IMR-90 (cell line): ENCODE data around the gene RAB31. TPM values are rescaled to one million over a fixed set of nuclear protein-coding genes. Genes with fewer than 3 reads are reported as not detected.

Experiments
- ATAC-seq: fragments of 200-7000 bp; cut with Tn5 transposase; 2 replicates; pipeline ENCODE4 v1.9.1; 2020; ENCODE audit warnings: low read depth, mild to moderate bottlenecking, moderate library complexity
- BruUV-seq: library from RNA; stranded (reverse); fragments of 400-500 nt; replicated peaks from 2 replicates; lab custom pipeline; 2021; lab: Mats Ljungman, UMichigan
- CTCF ChIA-PET: fragments of 300-600 bp; formaldehyde crosslinking; extraction: SDS; loops from one replicate; lab custom pipeline; 2021; ENCODE audit warnings: antibody characterized with exemption; lab: Yijun Ruan, JAX
- POLR2A ChIA-PET: fragments of 300-600 bp; sonication (Branson Sonifier 250); formaldehyde crosslinking; loops from one replicate; lab custom pipeline; 2022; ENCODE audit warnings: antibody characterized with exemption; ENCODE audit not compliant: unreplicated experiment; lab: Charles Lee
- DNase-seq: peaks from one replicate; pipeline ENCODE4 v3.0.0; 2013
- H2AFZ ChIP-seq: replicated peaks from 2 replicates; pipeline ENCODE3; 2013; ENCODE audit warnings: low read length, mild to moderate bottlenecking; ENCODE audit not compliant: poor library complexity
- H2AK5ac ChIP-seq: 2 replicates; pipeline ENCODE4 v1.6.1; 2013; ENCODE audit warnings: low read depth, low read length, inconsistent platforms
- H2AK9ac ChIP-seq: replicated peaks from 2 replicates; pipeline ENCODE3; 2013; ENCODE audit warnings: mild to moderate bottlenecking, low read depth, low read length, moderate library complexity; ENCODE audit not compliant: poor library complexity
- H2BK120ac ChIP-seq: 2 replicates; pipeline ENCODE4 v1.6.1; 2013; ENCODE audit warnings: low read depth, low read length, inconsistent platforms
- H2BK15ac ChIP-seq: 3 replicates; pipeline ENCODE4 v1.6.1; 2013; ENCODE audit warnings: low read depth, low read length, inconsistent platforms
- H2BK20ac ChIP-seq: 2 replicates; pipeline ENCODE4 v1.6.1; 2013; ENCODE audit warnings: low read depth, mild to moderate bottlenecking, inconsistent platforms, low read length, moderate library complexity
- H2BK5ac ChIP-seq: 2 replicates; pipeline ENCODE4 v1.6.1; 2013; ENCODE audit warnings: mild to moderate bottlenecking, low read depth, low read length, inconsistent platforms; ENCODE audit not compliant: poor library complexity, severe bottlenecking
- H3K14ac ChIP-seq: replicated peaks from 2 replicates; pipeline ENCODE4 v1.6.1; 2013; ENCODE audit warnings: low read depth, low read length, inconsistent platforms
- H3K18ac ChIP-seq: 2 replicates; pipeline ENCODE4 v1.6.1; 2013; ENCODE audit warnings: low read depth, low read length, control low read depth
- H3K23ac ChIP-seq: 2 replicates; pipeline ENCODE4 v1.6.1; 2013; ENCODE audit warnings: low read depth, low read length, inconsistent platforms
- H3K27ac ChIP-seq: 2 replicates; pipeline ENCODE4 v1.5.1; 2013; ENCODE audit warnings: mild to moderate bottlenecking, control low read depth, low read length; ENCODE audit not compliant: insufficient read depth
- H3K27me3 ChIP-seq: 2 replicates; pipeline ENCODE4 v1.6.1; 2013; ENCODE audit warnings: low read length; ENCODE audit not compliant: control insufficient read depth, insufficient read depth
- H3K36me3 ChIP-seq: 2 replicates; pipeline ENCODE4 v1.6.1; 2013; ENCODE audit warnings: low read length, mixed read lengths; ENCODE audit not compliant: control insufficient read depth, insufficient read depth
- H3K4ac ChIP-seq: 2 replicates; pipeline ENCODE4 v1.6.1; 2013; ENCODE audit warnings: low read depth, low read length, inconsistent platforms
- H3K4me1 ChIP-seq: 2 replicates; pipeline ENCODE4 v1.6.1; 2013; ENCODE audit warnings: low read length, mixed read lengths; ENCODE audit not compliant: control insufficient read depth, insufficient read depth
- H3K4me2 ChIP-seq: 2 replicates; pipeline ENCODE4 v1.6.1; 2013; ENCODE audit warnings: low read depth, mild to moderate bottlenecking, control low read depth, low read length, moderate library complexity
- H3K4me3 ChIP-seq: 2 replicates; pipeline ENCODE4 v1.5.1; 2013; ENCODE audit warnings: low read depth, mild to moderate bottlenecking, control low read depth, low read length, moderate library complexity; ENCODE audit not compliant: insufficient read depth
- H3K56ac ChIP-seq: 2 replicates; pipeline ENCODE4 v1.6.1; 2013; ENCODE audit warnings: low read length, inconsistent platforms; ENCODE audit not compliant: insufficient read depth; ENCODE audit errors: extremely low read depth
- H3K79me1 ChIP-seq, 2 experiments: 2 replicates each; pipeline ENCODE4 v1.6.1; 2013; ENCODE audit warnings: low read length in 2 of 2, inconsistent platforms in 1 of 2, low read depth in 1 of 2
- H3K9ac ChIP-seq: 2 replicates; pipeline ENCODE4 v1.6.1; 2013; ENCODE audit warnings: low read depth, low read length, control low read depth
- H3K9me1 ChIP-seq: 2 replicates; pipeline ENCODE4 v1.6.1; 2013; ENCODE audit warnings: low read length, inconsistent platforms; ENCODE audit not compliant: insufficient read depth
- H3K9me3 ChIP-seq: 2 replicates; pipeline ENCODE4 v1.6.1; 2013; ENCODE audit warnings: low read length; ENCODE audit not compliant: control insufficient read depth, insufficient read depth
- H4K20me1 ChIP-seq: 2 replicates; pipeline ENCODE4 v1.6.1; 2013; ENCODE audit warnings: low read length, inconsistent platforms; ENCODE audit not compliant: insufficient read depth
- H4K5ac ChIP-seq: 2 replicates; pipeline ENCODE4 v1.6.1; 2013; ENCODE audit warnings: mild to moderate bottlenecking, low read depth, low read length, control low read depth
- H4K8ac ChIP-seq, 2 experiments: 2 replicates each; pipeline ENCODE4 v1.6.1; 2013; ENCODE audit warnings: low read depth in 2 of 2, low read length in 2 of 2, control low read depth in 1 of 2, inconsistent platforms in 1 of 2
- H4K91ac ChIP-seq: 2 replicates; pipeline ENCODE4 v1.6.1; 2013; ENCODE audit warnings: low read depth, low read length, inconsistent platforms; ENCODE audit not compliant: insufficient read depth
- MAZ ChIP-seq: IDR thresholded peaks from 2 replicates; pipeline ENCODE4 v1.6.1; 2012; ENCODE audit warnings: low read depth, mild to moderate bottlenecking, low read length, improper control_type of control experiment, moderate library complexity, borderline replicate concordance
- MXI1 ChIP-seq: IDR thresholded peaks from 2 replicates; pipeline ENCODE4 v1.6.1; 2012; ENCODE audit warnings: low read depth, mild to moderate bottlenecking, low read length, moderate library complexity, borderline replicate concordance
- NFE2L2 ChIP-seq: fragments of 150-350 bp; IDR thresholded peaks from 2 replicates; pipeline ENCODE4 v1.6.1; 2016; ENCODE audit warnings: low read depth, mild to moderate bottlenecking, low read length
- POLR2A ChIP-seq: IDR thresholded peaks from 2 replicates; pipeline ENCODE4 v1.6.1; 2012; ENCODE audit warnings: mild to moderate bottlenecking, low read depth, low read length
- RAD21 ChIP-seq: IDR thresholded peaks from 2 replicates; pipeline ENCODE4 v1.6.1; 2012; ENCODE audit warnings: low read length, improper control_type of control experiment
- RFX5 ChIP-seq: IDR thresholded peaks from 2 replicates; pipeline ENCODE4 v1.8.0; 2012; ENCODE audit warnings: low read depth, mild to moderate bottlenecking, low read length, moderate library complexity
- USF2 ChIP-seq: fragments of 150-350 bp; IDR thresholded peaks from 2 replicates; pipeline ENCODE4 v1.6.1; 2017; ENCODE audit warnings: mild to moderate bottlenecking, antibody characterized with exemption, low read length, low read depth
- WGBS, 2 experiments: methylation state at CpG; one replicate each; pipeline versions ENCODE4 v1.1.5 to v1.1.7; 2013; ENCODE audit warnings: missing lambda C conversion rate in 2 of 2; ENCODE audit not compliant: insufficient read length in 1 of 2; ENCODE audit errors: extremely low coverage in 2 of 2; 5-methylcytosine and 5-hydroxymethylcytosine counted together
- dilution Hi-C: fragments of 300-500 bp; cut with HindIII; formaldehyde crosslinking; loops from one replicate; pipeline ENCODE4 v1.14.3; 2018; ENCODE audit warnings: low sequenced_read_pairs; ENCODE audit not compliant: unreplicated experiment
- in situ Hi-C: fragments of 300-500 bp; cut with MboI; formaldehyde crosslinking; loops from 3 replicates; pipeline ENCODE4 v1.14.3; 2019; ENCODE audit warnings: low sequenced_read_pairs, inconsistent platforms, mixed read lengths
- intact Hi-C: fragments of 100-400 bp; cut with micrococcal nuclease; formaldehyde crosslinking; loops from 2 replicates; pipeline ENCODE4 v1.10.0; 2022
- polyA plus RNA-seq, 3 experiments: library from polyadenylated mRNA; depleted of rRNA; stranded (reverse); fragments of >200 nt; gene quantifications; 2 replicates each; pipeline ENCODE4 v1.2.3, GENCODE V29; 2012; ENCODE audit warnings: low replicate concordance in 1 of 3
- total RNA-seq: library from RNA; depleted of rRNA; stranded (reverse); fragments of >200 nt; gene quantifications from 2 replicates; pipeline ENCODE4 v1.2.3, GENCODE V29; 2012

Gene RAB31
- total and polyA plus RNA-seq, 2 of the 4 experiments (the other 2 are of a cell fraction) = 13.8 to 26.9 TPM

GRCh38 chr18:9766076-9766481 is 58.0 kb downstream of the RAB31 start:
- BruUV-seq = no TSS peak
- H4K8ac ChIP-seq = no peak overlapping the region
- peaks cover 23 to 28% of the 10 kb centered on the region in 2 experiments for H3K79me1 ChIP-seq
- WGBS, 2 experiments = 43% methylated on average over 1 of the region's 11 CpGs; no CpG with 5 or more reads in 1 of the 2 experiments
- H3K36me3 ChIP-seq = no peaks in the 10 kb centered on the region; the same call in 1 of the 2 replicates
- H4K5ac ChIP-seq = no peak overlapping the region
- H2BK15ac ChIP-seq = no peak overlapping the region
- H3K18ac ChIP-seq = no peak overlapping the region
- no peaks in the 10 kb centered on the region; the same call in 1 of the 2 replicates for H3K9me3 ChIP-seq
- in situ Hi-C loops = no loop called here
- H3K14ac ChIP-seq = no peak overlapping the region
- H3K56ac ChIP-seq = no peak overlapping the region
- ChIA-PET POLR2A (no interaction called here), CTCF (no interaction called here)
- H3K9ac ChIP-seq = no peak overlapping the region
- no peak overlapping the region for H2AK5ac ChIP-seq
- H3K23ac ChIP-seq = no peak overlapping the region
- peaks cover 6% of the 10 kb centered on the region; the same call in 1 of the 2 replicates for H4K20me1 ChIP-seq
- DNase-seq (no peak), ATAC-seq (no peak)
- H3K4me2 ChIP-seq = no peak overlapping the region
- H3K9me1 ChIP-seq = 0 out of 2 replicates have a peak, but pooled peaks cover 7% of the 10 kb centered on the region
- no peak overlapping the region for H2AFZ ChIP-seq
- H4K91ac ChIP-seq = no peak overlapping the region
- no peak overlapping the region for H3K4ac ChIP-seq
- H2BK120ac ChIP-seq = no peak overlapping the region
- no peaks in the 10 kb centered on the region for H3K27me3 ChIP-seq
- no peak for TF ChIP-seq RAD21
- no peak for TF ChIP-seq USF2
- no peak for TF ChIP-seq MXI1
- no peak for TF ChIP-seq POLR2A
- TF ChIP-seq NFE2L2 = no peak
- no peak for TF ChIP-seq RFX5
- TF ChIP-seq MAZ = no peak
- intact Hi-C loops = loop anchor here (1.0 kb wide), 1 partner anchor 13 kb away; no protein-coding TSS in a partner anchor
- dilution Hi-C loops = no loop called here
- no peak overlapping the region for H2AK9ac ChIP-seq
- H3K4me3 ChIP-seq = no peak overlapping the region
- H3K4me1 ChIP-seq = no peaks in the 10 kb centered on the region
- H2BK20ac ChIP-seq = no peak overlapping the region
- H2BK5ac ChIP-seq = no peak overlapping the region
- no peak overlapping the region for H3K27ac ChIP-seq
